Middle frontal gyrus (tissue), 1 donor: ENCODE measurements around the gene YWHAB.

Experiments used
- DNase-seq: peaks from one replicate; pipeline ENCODE4 v3.0.0-alpha.2; 2015; ENCODE audit warnings: low spot score; ENCODE audit errors: extremely low spot score

The YWHAB gene

GRCh38 chr20:44950368-44950767 is 64.9 kb downstream of the YWHAB start:
- no peak for DNase-seq

- DNase-seq = no peak
Measured at GRCh38 chr20:44952731-44953130, 67.2 kb downstream of the YWHAB start.

DNA sequence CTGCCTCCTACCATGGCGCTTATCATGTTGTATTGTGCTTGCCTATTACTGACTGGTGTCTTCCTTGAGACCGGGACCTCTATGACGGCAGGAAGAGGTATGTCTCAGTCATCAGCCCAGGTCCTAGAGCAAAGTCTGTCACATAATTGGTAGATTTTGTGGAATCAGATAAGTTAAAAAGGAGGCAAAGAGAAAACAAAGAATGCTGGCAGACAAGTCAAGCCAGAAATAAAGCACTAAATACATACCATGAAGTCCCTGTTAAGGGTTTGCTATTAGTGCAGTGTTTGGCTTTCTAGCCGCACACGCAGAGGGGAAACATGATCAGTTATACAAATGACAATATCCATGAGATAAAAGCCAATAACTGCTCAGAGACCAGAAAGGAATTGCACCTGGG is 68.7 kb downstream of the YWHAB start:
- no peak for DNase-seq

DNA sequence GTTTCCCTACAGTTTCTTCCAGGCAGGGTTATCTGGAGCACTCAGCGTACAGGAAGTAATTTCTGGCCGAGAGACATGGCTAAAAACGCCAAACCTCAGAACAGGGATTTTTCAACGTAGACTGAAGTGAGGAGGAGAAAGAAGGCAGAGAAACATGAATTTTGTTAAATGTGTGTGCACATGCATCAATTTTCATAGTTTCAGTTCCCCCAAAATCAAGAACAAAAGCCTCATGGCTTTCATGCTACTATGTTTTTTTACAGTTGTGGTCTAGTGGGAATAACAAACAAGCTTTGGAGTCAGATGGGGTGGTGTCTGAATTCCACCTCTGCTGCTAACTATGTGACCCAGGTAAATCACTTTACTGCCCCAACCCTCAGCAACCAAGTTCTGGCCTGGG is 69.8 kb downstream of the YWHAB start:
- no peak for DNase-seq

DNA sequence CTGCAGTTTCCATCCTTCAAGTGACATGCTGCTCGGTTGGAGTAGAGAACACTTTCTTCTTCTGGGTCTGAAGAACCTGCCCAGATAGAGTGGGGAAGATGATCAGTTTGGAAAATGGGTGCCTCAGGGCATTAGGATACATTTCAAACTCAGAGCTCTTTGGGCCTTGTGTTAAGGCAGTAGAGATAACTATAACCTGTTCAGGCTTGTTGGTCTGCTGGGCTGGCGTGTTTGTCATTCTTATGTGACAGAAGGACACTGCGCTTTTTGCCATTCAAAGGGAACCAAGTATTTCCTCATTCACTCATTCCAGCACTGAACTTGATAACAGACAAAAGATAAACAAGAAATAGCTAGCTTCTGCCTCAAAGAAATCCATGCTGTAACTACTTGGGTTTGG is 70.9 kb downstream of the YWHAB start:
- DNase-seq = no peak
